GM06990 (cell line): ENCODE results near the gene SYT10.
"Not testable (repeated sequence)": the region's sequence is repeated elsewhere in the genome, so short reads cannot be mapped to it uniquely, and the experiment has no call there.

Experiments
- DNase-seq: peaks from one replicate; pipeline ENCODE4 v3.0.0-alpha.2; 2011; ENCODE audit not compliant: insufficient read length; ENCODE audit errors: extremely low read depth
- H3K27me3 ChIP-seq: replicated peaks from 2 replicates; pipeline ENCODE4 v1.6.0; 2011; ENCODE audit warnings: low read length; ENCODE audit not compliant: control insufficient read depth, insufficient read depth
- H3K36me3 ChIP-seq: 2 replicates; pipeline ENCODE4 v1.5.1; 2011; ENCODE audit warnings: low read length; ENCODE audit not compliant: control insufficient read depth, insufficient read depth
- H3K4me3 ChIP-seq: replicated peaks from 2 replicates; pipeline ENCODE4 v1.5.1; 2011; ENCODE audit warnings: low read depth, mild to moderate bottlenecking, control low read depth, low read length
- CTCF ChIP-seq: IDR thresholded peaks from 2 replicates; pipeline ENCODE4 v1.5.1; 2011; ENCODE audit warnings: low read length, control low read depth, mild to moderate bottlenecking, inconsistent platforms; ENCODE audit not compliant: insufficient read depth, poor library complexity, severe bottlenecking

Gene SYT10

GRCh38 chr12:33349791-33350190 is 89.8 kb downstream of the SYT10 start:
- DNase-seq: no peak

GRCh38 chr12:33331961-33332398 is 107.6 kb downstream of the SYT10 start:
- not testable (repeated sequence) for H3K36me3 ChIP-seq, H3K27me3 ChIP-seq, H3K4me3 ChIP-seq, DNase-seq

More at GRCh38 chr12:33349791-33350190, 89.8 kb downstream of the SYT10 start:
- H3K36me3 ChIP-seq: no peaks in the 10 kb centered on the region
- no peaks in the 10 kb centered on the region for H3K27me3 ChIP-seq
- TF ChIP-seq CTCF: no peak
- H3K4me3 ChIP-seq: no peak overlapping the region

GRCh38 chr12:33330940-33331339 is 108.7 kb downstream of the SYT10 start:
- no peak for DNase-seq
- Histone ChIP-seq H3K36me3 (no peaks in the 10 kb centered on the region), H3K27me3 (no peaks in the 10 kb centered on the region), H3K4me3 (no peak overlapping the region)
- TF ChIP-seq CTCF: no peak
